GM23338 (cell line): Measurements from ENCODE around the gene RAB7B. TPM values are rescaled to one million over a fixed set of nuclear protein-coding genes. Genes with fewer than 3 reads are reported as not detected.
A peak's percentile ranks its signal among the peaks of the same experiment; 100 is the strongest.

Experiments
- ATAC-seq: fragments of 200-7000 bp; cut with Tn5 transposase; 3 replicates; pipeline ENCODE4 v1.9.1; 2020
- DNase-seq: peaks from one replicate; pipeline ENCODE4 v3.0.0-alpha.2; 2015; ENCODE audit warnings: low spot score
- H2AFZ ChIP-seq: fragments of 200-600 bp; sonication (generic); 2 replicates; pipeline ENCODE4 v1.8.0; 2016; ENCODE audit warnings: antibody characterized with exemption, mild to moderate bottlenecking, moderate library complexity
- H3F3A ChIP-seq: fragments of 200-600 bp; sonication (generic); replicated peaks from 2 replicates; pipeline ENCODE4 v1.8.0; 2017; ENCODE audit warnings: antibody characterized with exemption, mixed run types, low read depth
- H3K27ac ChIP-seq: fragments of 200-600 bp; sonication (generic); 2 replicates; pipeline ENCODE4 v1.6.1; 2016; ENCODE audit warnings: low read depth
- H3K27me3 ChIP-seq: fragments of 200-600 bp; sonication (generic); 2 replicates; pipeline ENCODE4 v1.8.0; 2016; ENCODE audit warnings: mild to moderate bottlenecking, mixed run types, moderate library complexity; ENCODE audit not compliant: insufficient read depth
- H3K36me3 ChIP-seq: fragments of 200-600 bp; sonication (generic); 2 replicates; pipeline ENCODE4 v1.8.0; 2016; ENCODE audit warnings: mild to moderate bottlenecking; ENCODE audit not compliant: insufficient read depth
- H3K4me1 ChIP-seq: fragments of 200-600 bp; sonication (generic); 2 replicates; pipeline ENCODE4 v1.8.0; 2016; ENCODE audit warnings: mild to moderate bottlenecking, moderate library complexity; ENCODE audit not compliant: insufficient read depth
- H3K4me2 ChIP-seq: fragments of 200-600 bp; sonication (generic); 2 replicates; pipeline ENCODE4 v1.7.1; 2017; ENCODE audit warnings: mixed run types
- H3K4me3 ChIP-seq: fragments of 200-600 bp; sonication (generic); 2 replicates; pipeline ENCODE4 v1.6.1; 2016; ENCODE audit warnings: mixed run types
- H3K79me2 ChIP-seq: fragments of 200-600 bp; sonication (generic); replicated peaks from 2 replicates; pipeline ENCODE4 v1.8.0; 2017; ENCODE audit warnings: mild to moderate bottlenecking; ENCODE audit not compliant: insufficient read depth
- H3K9me2 ChIP-seq: fragments of 200-600 bp; sonication (generic); 2 replicates; pipeline ENCODE4 v1.8.0; 2017; ENCODE audit not compliant: insufficient read depth
- H4K20me1 ChIP-seq: fragments of 200-600 bp; sonication (generic); replicated peaks from 2 replicates; pipeline ENCODE4 v1.8.0; 2017; ENCODE audit warnings: mild to moderate bottlenecking; ENCODE audit not compliant: insufficient read depth
- H3K27ac Mint-ChIP-seq: 2 replicates; pipeline ENCODE4 v1.8.0; 2020; ENCODE audit warnings: inconsistent platforms, mild to moderate bottlenecking, moderate library complexity, mixed read lengths
- H3K27me3 Mint-ChIP-seq: 3 replicates; pipeline ENCODE4 v1.8.0; 2022; ENCODE audit warnings: low read depth, mild to moderate bottlenecking, moderate library complexity, mixed read lengths, inconsistent platforms; ENCODE audit not compliant: insufficient read depth, poor library complexity
- H3K36me3 Mint-ChIP-seq: 3 replicates; pipeline ENCODE4 v1.8.0; 2021; ENCODE audit warnings: low read depth, mild to moderate bottlenecking, inconsistent platforms, moderate library complexity, mixed read lengths
- H3K4me1 Mint-ChIP-seq: 3 replicates; pipeline ENCODE4 v1.8.0; 2020; ENCODE audit warnings: mild to moderate bottlenecking, inconsistent platforms, mixed read lengths
- H3K4me3 Mint-ChIP-seq: 3 replicates; pipeline ENCODE4 v1.8.0; 2021; ENCODE audit warnings: moderate library complexity, mild to moderate bottlenecking, inconsistent platforms, mixed read lengths
- H3K9me3 Mint-ChIP-seq: 3 replicates; pipeline ENCODE4 v1.8.0; 2020; ENCODE audit warnings: moderate library complexity, mild to moderate bottlenecking, inconsistent platforms, mixed read lengths
- CREB1 ChIP-seq: fragments of 250-450 bp; sonication (Bioruptor Pico); IDR thresholded peaks from 2 replicates; pipeline ENCODE4 v1.5.0; 2020; ENCODE audit warnings: low read depth, mild to moderate bottlenecking, moderate library complexity
- CTCF ChIP-seq, 2 experiments: fragments of 200-600 bp in 1 of 2; sonication (generic) in 1 of 2; conservative IDR thresholded peaks; 2 replicates each; pipeline versions ENCODE4 v1.5.1 to v1.6.1; 2016 to 2017; ENCODE audit warnings: antibody characterized with exemption in 2 of 2, low read depth in 2 of 2, mild to moderate bottlenecking in 2 of 2, moderate library complexity in 1 of 2
- EZH2 ChIP-seq: fragments of 200-600 bp; sonication (generic); IDR thresholded peaks from one replicate; pipeline ENCODE4 v1.8.0; 2017; ENCODE audit warnings: antibody characterized with exemption, mild to moderate bottlenecking, low read depth; ENCODE audit not compliant: unreplicated experiment
- EZH2phosphoT487 ChIP-seq: fragments of 200-600 bp; sonication (generic); IDR thresholded peaks from one replicate; pipeline ENCODE4 v1.8.1; 2018; ENCODE audit warnings: antibody characterized with exemption; ENCODE audit not compliant: unreplicated experiment
- JUNB ChIP-seq: IDR thresholded peaks from one replicate; pipeline ENCODE4 v1.6.1; 2016; ENCODE audit warnings: antibody characterized with exemption; ENCODE audit not compliant: unreplicated experiment
- NANOG ChIP-seq: IDR thresholded peaks from 2 replicates; pipeline ENCODE4 v1.6.1; 2016; ENCODE audit warnings: antibody characterized with exemption, borderline replicate concordance
- POLR2AphosphoS5 ChIP-seq: IDR thresholded peaks from 2 replicates; pipeline ENCODE4 v1.6.1; 2016; ENCODE audit warnings: antibody characterized with exemption, low read depth
- REST ChIP-seq: IDR thresholded peaks from one replicate; pipeline ENCODE4 v1.6.1; 2018; ENCODE audit warnings: antibody characterized with exemption; ENCODE audit not compliant: unreplicated experiment
- STAT1 ChIP-seq: IDR thresholded peaks from one replicate; pipeline ENCODE4 v1.6.1; 2016; ENCODE audit warnings: antibody characterized with exemption; ENCODE audit not compliant: unreplicated experiment
- ZNF114 ChIP-seq: fragments of 250-450 bp; sonication (Bioruptor Pico); IDR thresholded peaks from 2 replicates; pipeline ENCODE4 v1.5.0; 2020; ENCODE audit warnings: mild to moderate bottlenecking, moderate library complexity
- ZNF331 ChIP-seq: fragments of 250-450 bp; sonication (Bioruptor Pico); IDR thresholded peaks from 2 replicates; pipeline ENCODE4 v1.5.0; 2020; ENCODE audit warnings: low read depth, mild to moderate bottlenecking, moderate library complexity
- polyA plus RNA-seq: library from polyadenylated mRNA; unstranded; fragments of >200 nt; fragmentation: Nextera tagmentation; extraction: Ambion mirVana; gene quantifications from 2 replicates; pipeline ENCODE4 v1.2.1, GENCODE V29; 2016
- total RNA-seq: library from RNA; depleted of rRNA; stranded (reverse); fragments of >200 nt; shearing (Covaris generic); gene quantifications from 2 replicates; pipeline ENCODE4 v1.2.3, GENCODE V29; 2014
- TF ChIP-seq, protein P1 (sequence below): fragments of 250-450 bp; sonication (Bioruptor Pico); IDR thresholded peaks from 2 replicates; pipeline ENCODE4 v1.5.0; 2020; ENCODE audit warnings: mild to moderate bottlenecking, moderate library complexity
- TF ChIP-seq, protein P2 (sequence below): IDR thresholded peaks from 2 replicates; pipeline ENCODE4 v1.6.1; 2016; ENCODE audit warnings: antibody characterized with exemption

RAB7B gene
- total and polyA plus RNA-seq, 2 experiments from 2014 or later: not detected

DNA sequence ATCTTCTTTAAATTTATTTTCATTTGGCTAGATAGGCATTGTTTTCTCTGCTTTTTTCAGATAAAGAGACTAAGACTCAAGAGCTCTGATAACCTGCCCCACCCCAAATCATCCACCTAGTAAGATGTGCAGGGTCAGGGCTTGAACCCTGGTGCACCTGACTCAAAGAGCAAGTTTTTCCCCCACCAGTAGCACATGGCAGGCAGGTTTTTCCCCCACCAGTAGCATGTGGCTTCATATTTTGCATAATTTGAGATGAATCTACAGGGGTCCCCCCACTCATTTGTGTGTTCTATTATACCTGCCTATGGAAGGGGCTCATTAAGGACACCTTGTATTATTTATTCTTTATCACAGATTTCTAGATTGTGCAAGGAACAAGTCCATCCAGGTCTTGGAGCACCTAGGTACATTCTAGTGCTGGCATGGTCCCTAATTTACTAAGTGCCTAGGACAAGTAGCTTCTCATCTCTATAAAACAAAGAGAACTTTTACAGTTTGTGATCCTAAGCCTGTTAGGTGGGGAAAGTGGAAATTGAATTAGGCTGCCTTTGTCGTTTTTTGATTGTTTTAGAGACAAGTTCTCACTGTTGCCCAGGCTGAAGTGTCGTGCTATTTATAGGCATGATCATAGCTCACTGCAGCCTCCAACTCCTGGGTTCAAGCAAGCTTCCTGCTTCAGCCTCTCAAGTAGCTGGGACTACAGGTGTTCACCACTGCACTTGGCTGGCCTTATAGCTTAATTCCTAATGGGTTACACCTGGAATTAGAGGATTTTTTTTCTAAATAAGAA lies 33.7 kb upstream of the RAB7B start:
- no peak overlapping the region for H3K27ac ChIP-seq
- no peaks in the 10 kb centered on the region for H4K20me1 ChIP-seq
- H3K9me2 ChIP-seq: no peaks in the 10 kb centered on the region
- TF ChIP-seq, protein P1, sequence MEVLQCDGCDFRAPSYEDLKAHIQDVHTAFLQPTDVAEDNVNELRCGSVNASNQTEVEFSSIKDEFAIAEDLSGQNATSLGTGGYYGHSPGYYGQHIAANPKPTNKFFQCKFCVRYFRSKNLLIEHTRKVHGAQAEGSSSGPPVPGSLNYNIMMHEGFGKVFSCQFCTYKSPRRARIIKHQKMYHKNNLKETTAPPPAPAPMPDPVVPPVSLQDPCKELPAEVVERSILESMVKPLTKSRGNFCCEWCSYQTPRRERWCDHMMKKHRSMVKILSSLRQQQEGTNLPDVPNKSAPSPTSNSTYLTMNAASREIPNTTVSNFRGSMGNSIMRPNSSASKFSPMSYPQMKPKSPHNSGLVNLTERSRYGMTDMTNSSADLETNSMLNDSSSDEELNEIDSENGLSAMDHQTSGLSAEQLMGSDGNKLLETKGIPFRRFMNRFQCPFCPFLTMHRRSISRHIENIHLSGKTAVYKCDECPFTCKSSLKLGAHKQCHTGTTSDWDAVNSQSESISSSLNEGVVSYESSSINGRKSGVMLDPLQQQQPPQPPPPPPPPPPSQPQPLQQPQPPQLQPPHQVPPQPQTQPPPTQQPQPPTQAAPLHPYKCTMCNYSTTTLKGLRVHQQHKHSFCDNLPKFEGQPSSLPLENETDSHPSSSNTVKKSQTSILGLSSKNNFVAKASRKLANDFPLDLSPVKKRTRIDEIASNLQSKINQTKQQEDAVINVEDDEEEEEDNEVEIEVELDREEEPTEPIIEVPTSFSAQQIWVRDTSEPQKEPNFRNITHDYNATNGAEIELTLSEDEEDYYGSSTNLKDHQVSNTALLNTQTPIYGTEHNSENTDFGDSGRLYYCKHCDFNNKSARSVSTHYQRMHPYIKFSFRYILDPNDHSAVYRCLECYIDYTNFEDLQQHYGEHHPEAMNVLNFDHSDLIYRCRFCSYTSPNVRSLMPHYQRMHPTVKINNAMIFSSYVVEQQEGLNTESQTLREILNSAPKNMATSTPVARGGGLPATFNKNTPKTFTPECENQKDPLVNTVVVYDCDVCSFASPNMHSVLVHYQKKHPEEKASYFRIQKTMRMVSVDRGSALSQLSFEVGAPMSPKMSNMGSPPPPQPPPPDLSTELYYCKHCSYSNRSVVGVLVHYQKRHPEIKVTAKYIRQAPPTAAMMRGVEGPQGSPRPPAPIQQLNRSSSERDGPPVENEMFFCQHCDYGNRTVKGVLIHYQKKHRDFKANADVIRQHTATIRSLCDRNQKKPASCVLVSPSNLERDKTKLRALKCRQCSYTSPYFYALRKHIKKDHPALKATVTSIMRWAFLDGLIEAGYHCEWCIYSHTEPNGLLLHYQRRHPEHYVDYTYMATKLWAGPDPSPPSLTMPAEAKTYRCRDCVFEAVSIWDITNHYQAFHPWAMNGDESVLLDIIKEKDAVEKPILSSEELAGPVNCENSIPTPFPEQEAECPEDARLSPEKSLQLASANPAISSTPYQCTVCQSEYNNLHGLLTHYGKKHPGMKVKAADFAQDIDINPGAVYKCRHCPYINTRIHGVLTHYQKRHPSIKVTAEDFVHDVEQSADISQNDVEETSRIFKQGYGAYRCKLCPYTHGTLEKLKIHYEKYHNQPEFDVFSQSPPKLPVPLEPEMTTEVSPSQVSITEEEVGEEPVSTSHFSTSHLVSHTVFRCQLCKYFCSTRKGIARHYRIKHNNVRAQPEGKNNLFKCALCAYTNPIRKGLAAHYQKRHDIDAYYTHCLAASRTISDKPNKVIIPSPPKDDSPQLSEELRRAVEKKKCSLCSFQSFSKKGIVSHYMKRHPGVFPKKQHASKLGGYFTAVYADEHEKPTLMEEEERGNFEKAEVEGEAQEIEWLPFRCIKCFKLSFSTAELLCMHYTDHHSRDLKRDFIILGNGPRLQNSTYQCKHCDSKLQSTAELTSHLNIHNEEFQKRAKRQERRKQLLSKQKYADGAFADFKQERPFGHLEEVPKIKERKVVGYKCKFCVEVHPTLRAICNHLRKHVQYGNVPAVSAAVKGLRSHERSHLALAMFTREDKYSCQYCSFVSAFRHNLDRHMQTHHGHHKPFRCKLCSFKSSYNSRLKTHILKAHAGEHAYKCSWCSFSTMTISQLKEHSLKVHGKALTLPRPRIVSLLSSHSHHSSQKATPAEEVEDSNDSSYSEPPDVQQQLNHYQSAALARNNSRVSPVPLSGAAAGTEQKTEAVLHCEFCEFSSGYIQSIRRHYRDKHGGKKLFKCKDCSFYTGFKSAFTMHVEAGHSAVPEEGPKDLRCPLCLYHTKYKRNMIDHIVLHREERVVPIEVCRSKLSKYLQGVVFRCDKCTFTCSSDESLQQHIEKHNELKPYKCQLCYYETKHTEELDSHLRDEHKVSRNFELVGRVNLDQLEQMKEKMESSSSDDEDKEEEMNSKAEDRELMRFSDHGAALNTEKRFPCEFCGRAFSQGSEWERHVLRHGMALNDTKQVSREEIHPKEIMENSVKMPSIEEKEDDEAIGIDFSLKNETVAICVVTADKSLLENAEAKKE (CRISPR knock-in tag): no peak
- TF ChIP-seq CTCF (conservative IDR thresholded peaks at IDR 0.05; ENCODE audit: low read depth in 2 of 2): no peak
- no peak for TF ChIP-seq NANOG
- TF ChIP-seq ZNF114 (CRISPR knock-in tag): no peak
- TF ChIP-seq EZH2phosphoT487: no peak
- no peak for TF ChIP-seq STAT1
- TF ChIP-seq REST: no peak
- TF ChIP-seq, protein P2, sequence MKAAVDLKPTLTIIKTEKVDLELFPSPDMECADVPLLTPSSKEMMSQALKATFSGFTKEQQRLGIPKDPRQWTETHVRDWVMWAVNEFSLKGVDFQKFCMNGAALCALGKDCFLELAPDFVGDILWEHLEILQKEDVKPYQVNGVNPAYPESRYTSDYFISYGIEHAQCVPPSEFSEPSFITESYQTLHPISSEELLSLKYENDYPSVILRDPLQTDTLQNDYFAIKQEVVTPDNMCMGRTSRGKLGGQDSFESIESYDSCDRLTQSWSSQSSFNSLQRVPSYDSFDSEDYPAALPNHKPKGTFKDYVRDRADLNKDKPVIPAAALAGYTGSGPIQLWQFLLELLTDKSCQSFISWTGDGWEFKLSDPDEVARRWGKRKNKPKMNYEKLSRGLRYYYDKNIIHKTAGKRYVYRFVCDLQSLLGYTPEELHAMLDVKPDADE: no peak
- no peak for TF ChIP-seq POLR2AphosphoS5
- TF ChIP-seq JUNB: no peak
- no peak for TF ChIP-seq CREB1 (CRISPR knock-in tag)
- TF ChIP-seq EZH2: no peak
- no peak for TF ChIP-seq ZNF331
- H3K79me2 ChIP-seq: no peaks in the 10 kb centered on the region
- no peak overlapping the region for H3K4me3 ChIP-seq
- H3K36me3 ChIP-seq: no peaks in the 10 kb centered on the region
- H3K4me2 ChIP-seq: no peak overlapping the region
- Mint-ChIP-seq H3K27ac (no peak overlapping the region), H3K27me3 (peaks cover 11% of the 10 kb centered on the region), H3K36me3 (no peaks in the 10 kb centered on the region), H3K9me3 (no peaks in the 10 kb centered on the region), H3K4me3 (no peak overlapping the region), H3K4me1 (peaks cover 28% of the 10 kb centered on the region)
- DNase-seq (no peak), ATAC-seq (no peak)
- peaks cover 19% of the 10 kb centered on the region for H3K4me1 ChIP-seq
- H2AFZ ChIP-seq: peak overlapping the region; percentile 26; the same call in 1 of the 2 replicates
- no peaks in the 10 kb centered on the region for H3K27me3 ChIP-seq
- H3F3A ChIP-seq: no peaks in the 10 kb centered on the region
